Kidney capillary endothelial cell (primary cell): ENCODE data around the gene ITPRIP.

Source experiments
- DNase-seq: peaks from one replicate; pipeline ENCODE4 v3.0.0-alpha.2; 2018; ENCODE audit warnings: low spot score

ITPRIP gene

DNA sequence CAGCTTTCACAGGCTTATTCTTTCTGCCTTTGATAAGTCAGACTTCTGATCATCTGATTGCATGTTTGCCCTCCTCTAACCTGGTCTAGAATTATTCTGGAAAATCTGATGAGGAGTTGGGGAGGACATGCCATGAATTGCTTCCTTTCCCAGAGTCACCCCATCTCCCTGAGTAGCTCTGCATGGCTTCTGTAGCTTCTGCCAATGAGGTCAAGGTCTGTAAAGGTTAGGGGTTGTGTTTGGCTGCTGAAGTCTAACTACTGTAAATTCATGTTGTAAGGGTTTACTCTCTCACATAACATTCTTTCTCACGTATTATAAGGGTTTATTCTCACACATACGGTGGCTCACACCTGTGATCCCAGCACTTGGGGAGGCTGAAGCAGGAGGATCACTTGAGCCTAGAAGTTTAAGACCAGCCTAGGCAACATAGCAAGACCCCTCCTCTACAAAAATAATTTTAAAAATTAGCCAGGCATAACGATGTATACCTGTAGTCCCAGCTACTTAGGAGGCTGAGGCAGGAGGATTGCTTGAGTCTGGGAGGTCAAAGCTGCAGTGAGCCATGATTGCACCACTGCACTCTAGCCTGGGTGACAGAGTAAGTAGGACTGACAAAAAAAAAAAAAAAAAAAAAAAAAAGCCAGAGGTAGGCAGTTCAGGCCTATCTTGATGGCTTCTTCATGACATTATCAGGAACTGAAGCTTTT is 58.6 kb downstream of the ITPRIP start:
- no peak for DNase-seq

DNA sequence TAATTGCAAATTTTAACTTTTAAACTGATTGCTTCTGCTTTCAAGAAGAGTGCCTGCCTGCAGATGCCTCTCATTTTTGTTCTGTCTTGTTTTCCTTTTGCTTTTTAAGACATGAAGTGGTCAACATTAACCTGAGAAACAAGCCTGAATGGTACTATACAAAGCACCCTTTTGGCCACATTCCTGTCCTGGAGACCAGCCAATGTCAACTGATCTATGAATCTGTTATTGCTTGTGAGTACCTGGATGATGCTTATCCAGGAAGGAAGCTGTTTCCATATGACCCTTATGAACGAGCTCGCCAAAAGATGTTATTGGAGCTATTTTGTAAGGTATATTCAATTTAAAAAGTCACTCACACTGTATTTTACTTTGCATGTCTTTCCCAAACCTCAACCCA is 60.5 kb downstream of the ITPRIP start:
- DNase-seq, result no peak

DNA sequence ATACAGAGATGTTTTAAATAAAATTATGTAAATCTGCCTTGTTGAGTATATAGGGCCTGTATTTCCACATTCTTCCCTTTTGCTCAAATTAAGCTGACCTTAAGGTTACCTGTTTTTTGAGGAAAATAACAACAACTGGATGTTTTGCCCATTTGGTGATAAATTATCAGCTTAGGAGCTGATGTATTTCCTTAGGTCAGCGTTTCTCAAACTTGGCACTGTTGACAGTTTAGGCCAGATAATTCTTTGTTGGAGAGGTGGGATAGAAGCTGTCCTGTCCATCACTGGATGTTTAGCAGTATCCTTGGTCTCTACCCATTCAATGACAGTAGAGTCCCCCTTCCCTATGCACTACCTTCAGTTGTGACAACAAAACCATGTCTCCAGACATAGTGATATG is 62.1 kb downstream of the ITPRIP start:
- DNase-seq, result no peak

DNA sequence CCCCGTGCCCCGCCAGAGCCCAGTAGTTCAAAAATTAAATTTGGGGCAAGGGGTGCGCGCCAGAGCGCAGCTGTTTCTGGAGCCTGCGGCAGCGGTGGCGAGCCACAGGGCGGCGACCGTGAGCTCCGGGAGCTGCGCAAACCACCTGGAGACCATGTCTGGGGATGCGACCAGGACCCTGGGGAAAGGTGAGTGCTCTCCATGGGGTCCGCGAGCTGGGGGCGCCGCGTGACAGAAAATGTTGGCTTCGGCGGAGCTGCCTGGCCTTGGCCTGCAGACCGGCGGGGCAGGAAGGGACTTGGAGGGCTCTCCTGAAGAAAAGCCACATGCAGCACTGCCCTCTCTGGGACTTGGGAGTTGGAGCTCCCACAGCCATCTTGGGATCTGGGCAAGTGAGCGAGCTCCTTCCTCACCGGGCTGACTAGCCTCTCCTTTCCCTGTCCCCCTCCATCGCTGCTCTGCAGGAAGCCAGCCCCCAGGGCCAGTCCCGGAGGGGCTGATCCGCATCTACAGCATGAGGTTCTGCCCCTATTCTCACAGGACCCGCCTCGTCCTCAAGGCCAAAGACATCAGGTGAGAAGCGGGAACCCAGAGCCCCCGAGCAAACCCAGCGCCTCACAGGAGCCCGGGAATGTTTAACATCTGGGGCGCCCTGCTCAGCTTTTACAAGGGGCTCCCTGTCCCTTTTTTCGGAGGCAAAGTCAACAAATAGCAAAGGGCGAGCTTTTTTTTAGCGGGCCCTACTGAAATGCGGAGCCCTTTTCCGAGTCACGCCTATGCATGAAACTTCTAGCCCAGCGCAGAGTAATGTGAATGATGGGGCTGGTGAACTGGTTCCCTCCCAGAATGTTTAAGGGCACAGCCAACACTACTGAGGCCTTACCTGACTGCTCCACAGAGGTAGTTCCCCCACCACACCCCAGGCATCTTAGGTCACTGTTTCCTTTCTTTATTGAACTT is 63.2 kb downstream of the ITPRIP start:
- no peak for DNase-seq

DNA sequence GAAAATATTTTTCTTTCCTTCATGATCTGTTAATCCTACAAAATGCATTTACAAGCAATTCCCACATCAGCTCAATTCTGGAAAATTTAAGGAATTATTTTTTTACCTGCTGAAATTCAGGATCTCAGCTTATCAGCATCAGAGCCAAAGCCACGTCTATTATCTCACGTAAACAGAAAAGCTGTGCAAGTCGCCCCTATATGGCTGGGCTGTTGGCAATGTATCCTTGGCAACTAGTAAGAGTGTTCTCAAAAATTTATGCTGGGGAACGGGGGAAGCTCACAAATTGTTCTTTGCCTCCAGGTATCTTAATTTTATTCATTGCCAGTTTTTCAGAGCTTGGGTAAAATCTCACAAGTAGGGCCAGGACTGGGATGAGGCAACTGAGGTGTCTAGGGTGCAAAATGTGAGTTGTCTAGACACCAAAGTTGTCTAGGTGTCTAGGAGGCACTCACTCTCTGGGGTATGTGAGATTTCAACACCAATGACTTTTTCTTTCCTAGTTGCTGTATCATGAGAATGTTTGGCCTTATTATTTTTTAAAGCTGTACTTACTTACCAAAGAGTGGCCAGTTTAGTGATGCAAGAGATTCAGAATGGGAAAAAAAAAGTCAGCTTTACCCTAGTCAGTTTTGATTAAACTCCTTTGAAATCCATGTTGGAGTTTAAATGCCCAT is 64.2 kb downstream of the ITPRIP start:
- DNase-seq, result no peak

DNA sequence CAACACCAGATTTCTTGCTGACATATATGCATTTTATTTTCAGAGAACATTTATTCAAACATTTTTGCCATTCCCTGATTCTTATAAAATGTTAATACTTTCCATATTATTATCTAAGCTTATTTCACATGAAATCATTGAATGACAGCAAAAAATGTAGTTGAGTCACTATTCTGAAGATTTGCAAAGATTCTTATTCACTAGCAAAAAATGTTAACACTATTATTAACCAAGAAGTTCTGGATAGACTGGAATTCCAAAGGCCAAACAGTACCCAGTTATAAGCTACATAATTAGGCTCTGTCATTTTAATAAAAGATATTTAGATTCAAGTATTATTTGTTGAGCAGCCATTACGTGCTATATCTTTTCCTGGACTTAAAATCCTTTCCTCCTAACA is 65.0 kb downstream of the ITPRIP start:
- DNase-seq, result no peak

DNA sequence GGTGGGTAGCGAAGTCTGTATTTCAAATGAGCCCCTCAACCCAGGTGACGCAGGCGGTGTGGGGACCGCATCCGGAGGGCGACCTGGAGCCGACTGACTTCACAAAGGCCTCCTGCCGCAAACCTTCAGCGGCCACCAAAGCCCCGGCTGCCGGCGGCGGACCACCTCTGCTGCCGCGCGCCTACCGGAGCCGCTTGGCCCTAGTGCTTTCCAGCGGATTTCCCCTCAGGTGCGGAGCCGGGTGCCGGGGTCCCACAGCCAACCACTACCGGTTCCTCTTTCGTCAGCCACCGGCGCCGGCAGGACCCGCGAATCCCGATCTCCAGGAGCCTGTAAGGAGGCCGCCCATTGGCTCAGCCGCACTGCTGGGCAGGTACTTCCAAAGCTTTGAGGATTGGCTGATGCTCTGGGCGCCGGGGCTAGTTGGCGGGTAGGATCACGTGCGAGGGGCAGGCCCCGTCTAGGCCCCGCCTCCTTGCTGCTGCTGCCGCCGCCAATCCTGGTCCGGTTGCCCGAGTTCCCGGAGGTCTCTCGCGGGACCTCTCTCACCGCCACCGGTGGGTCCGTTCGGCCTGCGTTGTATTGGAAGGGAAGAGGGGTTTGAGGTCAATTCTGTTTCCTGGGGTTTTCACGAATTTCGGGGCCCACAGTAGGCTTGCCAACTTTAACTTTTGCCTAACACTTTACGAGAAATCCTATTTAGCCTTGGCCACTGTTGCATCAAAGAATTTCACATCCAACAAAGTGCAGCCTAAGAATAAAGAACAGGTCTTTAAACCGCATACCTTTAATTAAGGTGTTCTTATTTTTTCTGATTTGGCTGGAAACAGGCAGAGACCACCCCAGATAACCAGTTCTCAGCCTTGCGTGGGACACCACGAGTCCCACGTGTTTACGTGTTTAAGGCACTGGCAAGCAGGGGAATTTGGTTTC is 69.3 kb downstream of the ITPRIP start, which contains the start of gene GSTO2:
TSS of gene GSTO2 (plus strand) at position 472 of the 933 bp plus-strand sequence. CDS start 5,732 bp downstream, outside the sequence.
- peak; percentile 90 for DNase-seq

DNA sequence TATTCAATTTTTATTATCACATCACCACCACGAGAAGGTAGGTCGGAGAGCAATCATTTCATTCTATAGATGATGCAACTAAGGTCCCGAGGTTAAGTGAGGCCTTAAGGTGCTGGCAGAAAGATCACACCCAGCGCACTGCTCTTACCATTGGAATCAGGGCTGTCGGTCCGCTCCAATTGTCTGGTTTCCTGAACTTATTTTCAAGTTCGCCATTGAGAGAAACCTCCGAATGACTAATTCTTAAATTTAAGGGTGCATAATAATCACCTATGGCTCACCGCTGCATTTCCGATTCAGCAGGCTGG is 69.9 kb downstream of the ITPRIP start:
- DNase-seq, result no peak

DNA sequence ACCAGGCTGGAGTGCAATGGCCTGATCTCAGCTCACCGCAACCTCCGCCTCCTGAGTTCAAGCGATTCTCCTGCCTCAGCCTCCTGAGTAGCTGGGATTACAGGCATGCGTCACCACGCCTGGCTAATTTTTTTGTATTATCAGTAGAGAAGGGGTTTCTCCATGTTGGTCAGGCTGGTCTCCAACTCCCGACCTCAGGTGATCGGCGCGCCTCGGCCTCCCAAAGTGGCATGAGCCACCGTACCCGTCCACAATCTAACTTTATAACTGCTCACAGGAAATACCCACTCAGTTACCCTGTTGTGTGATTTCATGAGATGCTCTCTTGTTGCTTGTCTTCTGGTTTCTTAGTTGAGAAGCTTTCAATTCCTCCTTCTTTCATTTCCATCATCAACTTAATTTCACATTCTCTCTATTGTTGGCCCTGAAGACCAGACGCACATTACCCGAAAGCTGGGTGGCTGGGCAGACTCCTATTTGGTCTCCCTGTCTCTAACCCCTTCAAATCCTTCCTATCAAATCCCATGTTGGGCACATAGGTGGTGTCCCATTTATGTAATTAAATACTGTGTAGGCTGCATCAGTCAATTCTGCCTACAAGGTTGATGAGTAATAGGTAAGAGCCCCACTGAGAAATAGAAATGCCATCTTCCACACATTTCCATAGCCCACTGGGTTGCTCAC is 70.4 kb downstream of the ITPRIP start:
- DNase-seq, result no peak

DNA sequence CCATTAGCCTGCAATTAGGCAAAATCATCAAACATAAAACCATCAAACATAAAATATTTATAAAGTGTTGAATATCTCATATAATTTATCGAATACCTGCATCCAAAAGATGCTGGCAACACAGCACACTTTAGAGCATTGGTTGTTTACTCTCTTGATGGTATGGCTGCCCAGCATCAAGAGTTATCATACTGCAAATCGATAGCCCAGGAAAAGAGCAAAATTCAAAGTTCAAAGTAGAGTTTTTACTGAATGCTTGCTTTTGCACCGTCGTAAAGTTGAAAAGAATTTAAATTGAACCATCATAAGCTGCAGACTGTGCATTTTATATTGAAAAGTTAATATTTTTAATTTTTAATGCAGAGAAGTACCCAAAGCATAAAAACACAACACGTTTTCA is 73.5 kb downstream of the ITPRIP start:
- no peak for DNase-seq

DNA sequence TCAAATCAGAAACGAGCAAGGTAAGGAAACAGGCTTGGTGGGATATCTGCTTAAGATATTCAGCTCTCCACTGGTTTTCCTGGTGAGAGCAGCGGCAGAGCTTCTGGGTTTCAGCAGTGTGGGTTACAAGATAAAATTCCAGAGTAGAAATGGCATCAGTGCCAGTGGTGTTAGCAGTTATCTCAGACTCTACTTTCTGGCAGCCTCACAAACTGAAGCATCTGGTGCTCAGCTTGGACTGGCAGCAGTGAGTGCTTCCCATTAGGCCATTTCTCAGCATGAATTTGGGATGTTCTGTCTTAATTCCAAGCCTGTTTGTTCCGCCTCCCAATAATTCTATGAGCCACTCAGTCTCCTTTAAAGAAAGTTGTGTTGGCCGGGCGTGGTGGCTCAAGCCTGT is 76.2 kb downstream of the ITPRIP start:
- DNase-seq, result no peak

DNA sequence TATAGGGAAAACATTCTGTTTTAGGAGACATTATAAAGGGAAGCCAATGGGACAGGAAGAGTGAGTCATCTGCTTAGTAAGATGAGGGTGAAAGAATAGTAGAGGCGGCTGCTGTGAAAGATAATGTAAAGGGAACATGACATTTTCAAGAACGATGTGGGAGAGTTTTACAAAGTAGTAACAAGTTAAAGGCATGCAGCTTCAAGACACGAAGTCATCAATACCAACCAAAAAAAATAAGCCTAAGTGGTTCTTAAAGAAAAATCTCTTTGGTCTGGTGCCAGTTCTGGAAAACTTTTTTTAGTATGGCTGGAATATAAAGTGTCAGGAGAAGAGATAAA is 77.5 kb downstream of the ITPRIP start:
- peak; percentile 81 for DNase-seq

DNA sequence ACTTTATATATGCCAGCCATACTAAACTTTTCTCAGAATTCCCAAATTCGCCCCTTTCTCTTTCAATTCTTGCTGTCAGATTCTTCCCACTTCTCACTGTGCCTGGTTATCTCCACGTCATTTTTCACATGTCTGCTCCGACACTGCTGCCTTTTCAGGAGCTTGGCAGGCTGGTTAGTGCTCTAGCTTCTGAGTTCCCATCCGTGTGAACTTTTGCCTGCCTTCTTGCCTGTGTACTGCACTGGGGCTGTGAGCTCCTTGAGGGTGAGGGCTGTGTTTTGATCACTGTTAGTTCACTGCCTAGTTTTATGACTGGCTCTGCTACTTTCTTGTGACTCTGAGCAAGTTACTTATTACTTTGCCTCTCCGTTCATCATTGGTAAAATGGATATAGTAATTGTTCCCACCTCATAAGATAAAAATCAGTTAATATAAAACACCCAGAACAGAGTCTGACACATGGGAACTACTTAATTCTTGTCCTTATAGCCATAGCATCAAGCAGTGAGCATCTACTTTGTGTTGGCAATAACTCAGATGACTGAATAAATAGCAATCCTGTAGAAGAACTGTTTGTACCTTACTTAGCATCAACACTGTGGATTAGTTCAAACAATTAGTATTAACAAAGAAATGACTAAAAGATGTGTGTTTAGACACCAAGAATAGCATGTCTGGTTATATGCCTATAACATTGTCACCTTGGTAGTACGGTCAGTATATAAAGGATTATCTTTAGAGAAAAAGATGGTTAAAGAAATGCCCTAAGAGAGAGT is 78.1 kb downstream of the ITPRIP start:
- no peak for DNase-seq
